OCI-LY7 (cell line): ENCODE measurements around the gene DUSP22. TPM values are rescaled to one million over a fixed set of nuclear protein-coding genes. Genes with fewer than 3 reads are reported as not detected.

ENCODE experiments used
- BruUV-seq: library from RNA; stranded (reverse); fragments of 400-500 nt; replicated peaks from 2 replicates; lab custom pipeline; 2021; lab: Mats Ljungman, UMichigan
- CTCF ChIA-PET: fragments of 300-600 bp; sonication (Branson Sonifier 250); formaldehyde crosslinking; loops from one replicate; lab custom pipeline; 2022; ENCODE audit warnings: antibody characterized with exemption; ENCODE audit not compliant: unreplicated experiment; lab: Charles Lee
- POLR2A ChIA-PET: fragments of 300-600 bp; sonication (Branson Sonifier 250); formaldehyde crosslinking; loops from one replicate; lab custom pipeline; 2022; ENCODE audit warnings: antibody characterized with exemption; lab: Charles Lee
- DNase-seq: peaks from one replicate; pipeline ENCODE4 v3.0.0-alpha.2; 2015; ENCODE audit warnings: low spot score
- H2AFZ ChIP-seq: fragments of 200-600 bp; sonication (generic), shearing (Covaris generic); 2 replicates; pipeline ENCODE4 v1.6.1; 2014; ENCODE audit warnings: mild to moderate bottlenecking, antibody characterized with exemption, low read length, moderate library complexity
- H3K27ac ChIP-seq: fragments of 200-600 bp; sonication (generic); 2 replicates; pipeline ENCODE4 v1.5.1; 2014; ENCODE audit warnings: mixed run types, low read depth, mild to moderate bottlenecking, moderate library complexity, low read length, inconsistent platforms; ENCODE audit not compliant: poor library complexity, severe bottlenecking
- H3K36me3 ChIP-seq: fragments of 200-600 bp; sonication (generic); 2 replicates; pipeline ENCODE4 v1.6.1; 2014; ENCODE audit warnings: mild to moderate bottlenecking, antibody characterized with exemption, low read length, moderate library complexity, mixed read lengths; ENCODE audit not compliant: insufficient read depth
- H3K4me1 ChIP-seq: fragments of 200-600 bp; sonication (generic); 2 replicates; pipeline ENCODE4 v1.5.1; 2014; ENCODE audit warnings: mild to moderate bottlenecking, low read length; ENCODE audit not compliant: insufficient read depth, poor library complexity, severe bottlenecking
- H3K4me2 ChIP-seq: fragments of 200-600 bp; sonication (generic); 2 replicates; pipeline ENCODE4 v1.6.1; 2014; ENCODE audit warnings: mild to moderate bottlenecking, low read length
- H3K4me3 ChIP-seq: fragments of 200-600 bp; sonication (generic); 2 replicates; pipeline ENCODE4 v1.5.1; 2014; ENCODE audit warnings: mild to moderate bottlenecking, low read depth, low read length; ENCODE audit not compliant: poor library complexity, severe bottlenecking
- H3K79me2 ChIP-seq: fragments of 200-600 bp; sonication (generic); 2 replicates; pipeline ENCODE4 v1.6.1; 2016; ENCODE audit warnings: low read depth, mild to moderate bottlenecking, low read length, moderate library complexity, mixed read lengths; ENCODE audit not compliant: insufficient read depth
- H3K9me2 ChIP-seq: fragments of 200-600 bp; sonication (generic); 2 replicates; pipeline ENCODE4 v1.6.1; 2016; ENCODE audit warnings: mild to moderate bottlenecking, low read length, mixed read lengths; ENCODE audit not compliant: insufficient read depth
- H3K9me3 ChIP-seq: fragments of 200-600 bp; sonication (generic); 2 replicates; pipeline ENCODE4 v1.6.1; 2014; ENCODE audit warnings: mild to moderate bottlenecking, mixed run types, low read length, mixed read lengths
- H4K20me1 ChIP-seq: fragments of 200-600 bp; sonication (generic); 2 replicates; pipeline ENCODE4 v1.6.1; 2014; ENCODE audit warnings: mild to moderate bottlenecking, antibody characterized with exemption, low read length, moderate library complexity, mixed read lengths; ENCODE audit not compliant: insufficient read depth
- CTCF ChIP-seq: fragments of 200-600 bp; sonication (generic); conservative IDR thresholded peaks from 2 replicates; pipeline ENCODE4 v1.5.1; 2014; ENCODE audit warnings: mild to moderate bottlenecking, antibody characterized with exemption, low read length, moderate library complexity, mixed read lengths
- EZH2phosphoT487 ChIP-seq: fragments of 200-600 bp; sonication (generic); IDR thresholded peaks from 2 replicates; pipeline ENCODE4 v1.6.1; 2018; ENCODE audit warnings: low read depth, borderline replicate concordance, mild to moderate bottlenecking, mixed run types, antibody characterized with exemption, low read length, moderate library complexity, mixed read lengths
- intact Hi-C: fragments of 100-400 bp; cut with micrococcal nuclease; formaldehyde crosslinking; loops from one replicate; pipeline ENCODE4 v1.10.0; 2022; ENCODE audit not compliant: unreplicated experiment
- total RNA-seq, 2 experiments: library from RNA; depleted of rRNA in 1 of 2; stranded (reverse); fragments of >200 nt in 1 of 2; shearing (Covaris generic) in 1 of 2; gene quantifications; 2 replicates each; pipeline ENCODE4 v1.2.3, GENCODE V29; 2014 to 2022

The DUSP22 gene
- total RNA-seq, 2 experiments from 2014 or later: 149 to 171 TPM

DNA sequence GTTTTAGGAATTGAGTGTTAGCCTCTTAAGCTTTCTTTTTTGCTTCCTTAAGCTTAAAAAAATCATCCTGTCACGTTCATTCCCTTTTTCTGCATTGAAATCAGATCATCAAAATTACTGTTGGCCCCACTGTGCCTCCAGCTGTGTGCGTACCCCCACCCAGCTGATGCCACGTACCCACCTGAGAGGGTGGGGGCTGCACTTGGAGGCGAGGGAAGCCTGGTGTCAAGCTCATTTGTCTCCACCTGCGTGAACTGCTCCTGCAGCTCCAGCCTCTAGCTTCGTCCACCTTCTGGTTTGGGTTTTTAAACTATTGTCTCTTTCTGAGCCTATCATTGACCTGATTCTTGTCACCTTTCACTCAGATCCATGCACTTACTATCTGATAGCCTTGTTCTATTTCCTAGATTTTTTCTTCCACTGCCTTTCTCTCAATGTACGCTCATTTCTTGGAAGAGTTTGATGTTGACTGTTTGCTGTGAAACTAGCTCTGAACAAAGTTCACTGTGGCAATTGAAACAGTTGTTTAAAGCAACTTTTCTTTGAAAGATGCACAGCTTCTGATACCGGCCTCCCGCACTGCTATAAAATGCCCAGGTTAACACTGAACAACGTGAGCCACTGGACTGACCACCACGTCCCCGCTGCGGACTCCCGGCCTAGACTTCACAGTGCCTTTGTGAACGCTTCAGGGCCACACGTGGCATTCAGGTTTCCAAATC lies 69.3 kb downstream of the DUSP22 start:
- peak overlapping the region; percentile 70; the same call in 1 of the 2 replicates for H2AFZ ChIP-seq
- peak overlapping the region; percentile 46 for H3K4me3 ChIP-seq
- H3K27ac ChIP-seq: peak overlapping the region; percentile 95
- no peaks in the 10 kb centered on the region for H3K79me2 ChIP-seq
- ChIA-PET CTCF (interaction anchor here (0.8 to 2.5 kb wide), 10 partner anchors 10 to 181 kb away, joined by 3 to 14 read pairs (median 4); no protein-coding TSS in a partner anchor), POLR2A (interaction anchor here (0.6 to 8.0 kb wide), 26 partner anchors 9 to 177 kb away, joined by 3 to 81 read pairs (median 6); partner anchors contain the start of gene IRF4)
- peak overlapping the region; percentile 66 for H3K4me2 ChIP-seq
- no peaks in the 10 kb centered on the region for H3K36me3 ChIP-seq
- BruUV-seq: no TSS peak
- no peaks in the 10 kb centered on the region for H3K9me2 ChIP-seq
- no peaks in the 10 kb centered on the region for H4K20me1 ChIP-seq
- intact Hi-C loops: no loop called here
- peak; percentile 52 for DNase-seq
- H3K4me1 ChIP-seq: peaks cover 100% of the 10 kb centered on the region
- H3K9me3 ChIP-seq: no peaks in the 10 kb centered on the region
- TF ChIP-seq EZH2phosphoT487 (no peak), CTCF (no peak)

DNA sequence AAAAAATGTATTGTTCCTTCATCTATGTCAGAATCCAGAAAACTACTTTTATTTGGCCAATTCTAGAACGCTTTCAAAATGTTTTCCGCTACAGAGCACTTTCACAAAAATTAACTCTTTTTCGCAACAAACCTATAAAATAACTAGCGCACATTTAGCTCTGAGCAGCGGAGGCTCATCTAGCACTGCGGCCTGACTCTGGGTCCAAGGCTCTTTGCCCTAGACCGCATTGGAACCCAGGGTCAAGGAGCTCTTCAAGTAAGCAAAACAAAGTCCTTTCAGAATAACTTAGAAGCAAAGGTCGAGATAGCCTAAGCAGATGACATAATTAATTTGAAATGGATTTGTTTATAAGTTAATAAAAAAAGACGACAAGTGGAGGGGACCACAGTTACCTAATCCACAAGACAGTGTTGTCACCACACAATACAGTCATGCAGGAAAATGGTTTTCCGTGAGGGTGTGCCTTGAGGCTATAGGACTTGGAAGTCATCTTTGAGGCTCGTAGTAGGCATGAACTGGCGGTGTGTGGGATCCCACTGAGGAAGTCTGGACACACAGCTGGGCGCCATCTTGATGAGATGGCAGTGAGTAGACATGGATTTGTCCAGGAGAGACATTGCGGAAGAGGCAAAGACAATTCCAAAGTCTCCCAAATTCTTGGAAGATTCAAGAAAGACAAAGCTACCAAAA lies 70.1 kb downstream of the DUSP22 start:
- BruUV-seq: no TSS peak

More for the DNA sequence above, 70.1 kb downstream of the DUSP22 start:
- TF ChIP-seq EZH2phosphoT487 (no peak), CTCF (no peak)
- Histone ChIP-seq H3K4me1 (peaks cover 100% of the 10 kb centered on the region), H3K9me2 (no peaks in the 10 kb centered on the region), H3K4me3 (no peak overlapping the region), H3K9me3 (no peaks in the 10 kb centered on the region), H2AFZ (no peak overlapping the region), H3K36me3 (no peaks in the 10 kb centered on the region), H4K20me1 (no peaks in the 10 kb centered on the region), H3K27ac (peak overlapping the region; percentile 95), H3K4me2 (no peak overlapping the region), H3K79me2 (no peaks in the 10 kb centered on the region)
- ChIA-PET CTCF (interaction anchor here (0.9 to 2.5 kb wide), 3 partner anchors 11 to 40 kb away, joined by 3 to 14 read pairs (median 8); no protein-coding TSS in a partner anchor), POLR2A (interaction anchor here (0.6 to 8.0 kb wide), 17 partner anchors 7 to 178 kb away, joined by 3 to 81 read pairs (median 5); partner anchors contain the start of gene IRF4)
- intact Hi-C loops: no loop called here
- DNase-seq: no peak
